WERI-Rb-1 (cell line): ENCODE measurements around the gene HIP1.
"Not testable (repeated sequence)": the region's sequence is repeated elsewhere in the genome, so short reads cannot be mapped to it uniquely, and the experiment has no call there.

ENCODE experiments used
- DNase-seq: peaks from one replicate; pipeline ENCODE4 v3.0.0-alpha.2; 2020
- H3K27ac ChIP-seq: fragments of 250-450 bp; sonication (Bioruptor Pico); 2 replicates; pipeline ENCODE4 v1.5.1; 2020; ENCODE audit warnings: mild to moderate bottlenecking, moderate library complexity
- H3K27me3 ChIP-seq: fragments of 250-450 bp; sonication (Bioruptor Pico); 2 replicates; pipeline ENCODE4 v1.5.1; 2021; ENCODE audit warnings: mild to moderate bottlenecking, low read depth, moderate library complexity; ENCODE audit not compliant: insufficient read depth, severe bottlenecking
- H3K36me3 ChIP-seq: fragments of 250-450 bp; sonication (Bioruptor Pico); 2 replicates; pipeline ENCODE4 v1.5.1; 2020; ENCODE audit warnings: mild to moderate bottlenecking, moderate library complexity
- H3K4me3 ChIP-seq: 2 replicates; pipeline ENCODE4 v1.5.1; 2011; ENCODE audit warnings: low read depth, mild to moderate bottlenecking, control low read depth, low read length
- H3K9me3 ChIP-seq: fragments of 250-450 bp; sonication (Bioruptor Pico); 2 replicates; pipeline ENCODE4 v1.5.1; 2021; ENCODE audit warnings: mild to moderate bottlenecking, moderate library complexity; ENCODE audit not compliant: severe bottlenecking
- CTCF ChIP-seq: IDR thresholded peaks from 2 replicates; pipeline ENCODE4 v1.5.1; 2011; ENCODE audit warnings: low read depth, mild to moderate bottlenecking, control low read depth, inconsistent platforms, low read length

Gene HIP1

GRCh38 chr7:75732764-75733630 is 5.7 kb downstream of the HIP1 start:
- TF ChIP-seq CTCF: no peak
- DNase-seq: no peak
- no peaks in the 10 kb centered on the region for H3K27me3 ChIP-seq
- H3K27ac ChIP-seq: no peak overlapping the region
- H3K9me3 ChIP-seq: no peaks in the 10 kb centered on the region
- H3K4me3 ChIP-seq: no peak overlapping the region
- no peaks in the 10 kb centered on the region for H3K36me3 ChIP-seq

GRCh38 chr7:75732016-75732521 is 6.7 kb downstream of the HIP1 start:
- DNase-seq: no peak
- H3K27ac ChIP-seq: no peak overlapping the region
- TF ChIP-seq CTCF: no peak
- no peaks in the 10 kb centered on the region for H3K27me3 ChIP-seq
- no peaks in the 10 kb centered on the region for H3K36me3 ChIP-seq
- no peaks in the 10 kb centered on the region for H3K9me3 ChIP-seq
- no peak overlapping the region for H3K4me3 ChIP-seq

- DNase-seq: no peak
- no peak overlapping the region for H3K27ac ChIP-seq
- H3K4me3 ChIP-seq: no peak overlapping the region
- H3K27me3 ChIP-seq: no peaks in the 10 kb centered on the region
- H3K9me3 ChIP-seq: no peaks in the 10 kb centered on the region
- no peaks in the 10 kb centered on the region for H3K36me3 ChIP-seq
- TF ChIP-seq CTCF: no peak
Measured at GRCh38 chr7:75729851-75730274, 8.9 kb downstream of the HIP1 start.

GRCh38 chr7:75727881-75728593 is 10.7 kb downstream of the HIP1 start:
- DNase-seq: no peak
- no peak overlapping the region for H3K27ac ChIP-seq
- no peaks in the 10 kb centered on the region for H3K9me3 ChIP-seq
- H3K36me3 ChIP-seq: no peaks in the 10 kb centered on the region
- TF ChIP-seq CTCF: no peak
- no peaks in the 10 kb centered on the region for H3K27me3 ChIP-seq
- H3K4me3 ChIP-seq: no peak overlapping the region

- not testable (repeated sequence) for H3K36me3 ChIP-seq, H3K9me3 ChIP-seq, H3K27me3 ChIP-seq, DNase-seq, H3K4me3 ChIP-seq, H3K27ac ChIP-seq
Measured at GRCh38 chr7:75727351-75727750, 11.4 kb downstream of the HIP1 start.

GRCh38 chr7:75725306-75725705 is 13.4 kb downstream of the HIP1 start:
- no peak for TF ChIP-seq CTCF
- no peak for DNase-seq
- H3K4me3 ChIP-seq: no peak overlapping the region
- H3K27me3 ChIP-seq: no peaks in the 10 kb centered on the region
- H3K9me3 ChIP-seq: no peaks in the 10 kb centered on the region
- no peaks in the 10 kb centered on the region for H3K36me3 ChIP-seq
- no peak overlapping the region for H3K27ac ChIP-seq
